CD4-positive, alpha-beta memory T cell (primary cell): Measurements from ENCODE around the gene NUDT5. TPM values are rescaled to one million over a fixed set of nuclear protein-coding genes. Genes with fewer than 3 reads are reported as not detected.
"Not testable (repeated sequence)": the region's sequence is repeated elsewhere in the genome, so short reads cannot be mapped to it uniquely, and the experiment has no call there.

Source experiments
- CTCF ChIA-PET: fragments of 350-600 bp; sonication (Branson Sonifier 250); formaldehyde crosslinking; loops from one replicate; lab custom pipeline; 2021; ENCODE audit warnings: inconsistent platforms; ENCODE audit not compliant: partially characterized antibody; lab: Charles Lee
- POLR2A ChIA-PET: fragments of 350-600 bp; sonication (Branson Sonifier 250); formaldehyde crosslinking; loops from one replicate; lab custom pipeline; 2021; ENCODE audit not compliant: partially characterized antibody; lab: Charles Lee
- DNase-seq, 5 donors: peaks; one replicate each; pipeline versions ENCODE4 v3.0.0 to v3.0.0-alpha.2; 2020 to 2022; ENCODE audit warnings: mixed read lengths in 1 of 5
- H3K27ac ChIP-seq: one replicate; pipeline ENCODE4 v1.7.0; 2013; ENCODE audit warnings: low read depth, low read length
- H3K27me3 ChIP-seq: 2 replicates; pipeline ENCODE4 v1.7.0; 2013; ENCODE audit warnings: mild to moderate bottlenecking, low read length, moderate library complexity; ENCODE audit not compliant: insufficient read depth
- H3K36me3 ChIP-seq: 2 replicates; pipeline ENCODE4 v1.7.0; 2013; ENCODE audit warnings: mild to moderate bottlenecking, low read length, moderate library complexity; ENCODE audit not compliant: insufficient read depth
- H3K4me1 ChIP-seq: 2 replicates; pipeline ENCODE4 v1.7.0; 2013; ENCODE audit warnings: mild to moderate bottlenecking, low read length, moderate library complexity; ENCODE audit not compliant: insufficient read depth
- H3K4me3 ChIP-seq, 2 donors: one replicate each; pipeline ENCODE4 v1.7.0; 2013; ENCODE audit warnings: low read length in 2 of 2, mild to moderate bottlenecking in 1 of 2
- H3K9me3 ChIP-seq, 2 donors: one replicate each; pipeline ENCODE4 v1.7.0; 2013; ENCODE audit warnings: low read length in 2 of 2, control low read depth in 1 of 2; ENCODE audit not compliant: control insufficient read depth in 1 of 2
- H3K27ac Mint-ChIP-seq, 7 donors: one replicate each; pipeline ENCODE4 v1.8.0; 2020 to 2021; ENCODE audit warnings: mixed read lengths in 7 of 7, mild to moderate bottlenecking in 6 of 7, inconsistent platforms in 3 of 7, moderate library complexity in 3 of 7
- H3K27me3 Mint-ChIP-seq, 2 donors: one replicate each; pipeline ENCODE4 v1.8.0; 2020 to 2021; ENCODE audit warnings: mixed read lengths in 2 of 2
- H3K36me3 Mint-ChIP-seq, 2 donors: one replicate each; pipeline ENCODE4 v1.8.0; 2020 to 2021; ENCODE audit warnings: mixed read lengths in 2 of 2, inconsistent platforms in 1 of 2, mild to moderate bottlenecking in 1 of 2
- H3K4me1 Mint-ChIP-seq, 4 donors: one replicate each; pipeline ENCODE4 v1.8.0; 2020 to 2021; ENCODE audit warnings: mixed read lengths in 4 of 4, mild to moderate bottlenecking in 1 of 4
- H3K4me3 Mint-ChIP-seq, 8 donors: one replicate each; pipeline ENCODE4 v1.8.0; 2020 to 2021; ENCODE audit warnings: mixed read lengths in 8 of 8, mild to moderate bottlenecking in 7 of 8, moderate library complexity in 6 of 8, inconsistent platforms in 3 of 8
- H3K9me3 Mint-ChIP-seq, 8 donors: one replicate each; pipeline ENCODE4 v1.8.0; 2020 to 2021; ENCODE audit warnings: mixed read lengths in 8 of 8, mild to moderate bottlenecking in 5 of 8, inconsistent platforms in 3 of 8, moderate library complexity in 1 of 8
- intact Hi-C: fragments of 100-400 bp; cut with micrococcal nuclease; formaldehyde crosslinking; loops from one replicate; pipeline ENCODE4 v1.15.1; 2023
- polyA plus RNA-seq, 2 donors: library from polyadenylated mRNA; unstranded; fragments of 300-500 nt; fragmentation: Illumina TruSeq; gene quantifications; one replicate each; pipeline ENCODE4 v1.2.3, GENCODE V29; 2021
- total RNA-seq, 2 experiments: library from RNA; stranded (reverse); gene quantifications; one replicate each; pipeline ENCODE4 v1.2.3, GENCODE V29; 2021

Gene NUDT5
- total and polyA plus RNA-seq, 4 experiments from 2014 or later: 55.6 to 69.4 (median 58.4) TPM

- intact Hi-C loops: no loop called here
- Histone ChIP-seq H3K4me1 (peaks cover 27% of the 10 kb centered on the region), H3K9me3 (no peaks in the 10 kb centered on the region), H3K4me3 (no peak overlapping the region), H3K27ac (no peak overlapping the region), H3K36me3 (peaks cover 16% of the 10 kb centered on the region), H3K27me3 (no peaks in the 10 kb centered on the region)
- ChIA-PET POLR2A (interaction anchor here (5.3 kb wide), 1 partner anchor 11 kb away, joined by 40 read pairs; the partner anchor contains the start of genes CDC123 and NUDT5), CTCF (interaction anchor here (1.5 kb wide), 1 partner anchor 9 kb away, joined by 3 read pairs; no protein-coding TSS in a partner anchor)
- Mint-ChIP-seq H3K9me3 (no peaks in the 10 kb centered on the region), H3K4me1 (peaks cover 29 to 48% (median 39%) of the 10 kb centered on the region in 4 donors), H3K27ac (no peak overlapping the region), H3K27me3 (no peaks in the 10 kb centered on the region), H3K4me3 (no peak overlapping the region), H3K36me3 (peaks cover 37 to 53% of the 10 kb centered on the region in 2 donors)
- DNase-seq: no peak
Observed at GRCh38 chr10:12184165-12184564, 11.5 kb downstream of the NUDT5 start.

DNA sequence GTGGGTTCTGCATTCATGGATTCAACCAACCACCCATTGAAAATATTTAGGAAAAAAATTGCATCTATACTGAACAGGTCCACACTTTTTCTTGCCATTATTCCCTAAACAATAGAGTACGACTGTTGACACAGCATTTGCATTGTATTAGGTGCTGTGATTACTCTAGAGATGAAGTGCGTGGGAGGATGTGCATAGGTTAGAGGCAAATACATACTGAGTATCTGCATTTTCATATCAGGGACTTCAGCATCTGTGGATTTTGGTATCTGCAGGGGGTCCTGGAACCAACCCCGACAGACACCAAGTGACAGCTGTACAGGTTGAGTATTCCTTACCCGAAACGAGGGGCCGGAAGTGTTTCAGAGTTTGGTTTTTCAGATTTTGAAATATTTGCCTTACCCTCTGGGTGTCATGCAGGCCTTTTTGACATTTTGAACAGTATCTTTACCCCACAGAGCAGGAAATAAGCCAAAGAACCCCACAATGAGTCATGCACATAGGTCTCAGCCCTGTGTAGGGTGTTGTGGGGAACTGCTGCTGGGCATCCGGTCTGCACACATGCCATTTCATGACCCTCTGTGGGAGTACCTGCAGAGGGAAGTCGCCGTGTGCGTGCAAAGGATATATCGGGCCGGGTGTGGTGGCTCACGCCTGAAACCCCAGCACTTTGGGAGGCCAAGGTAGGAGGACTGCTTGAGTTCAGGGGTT lies 14.5 kb downstream of the NUDT5 start:
- Mint-ChIP-seq H3K4me1 (peaks cover 15 to 29% (median 24%) of the 10 kb centered on the region in 4 donors), H3K36me3 (peaks cover 35 to 58% of the 10 kb centered on the region in 2 donors), H3K4me3 (peak overlapping the region in 6 of 8 donors; percentile 54 to 77 (median 62)), H3K9me3 (no peaks in the 10 kb centered on the region), H3K27me3 (no peaks in the 10 kb centered on the region), H3K27ac (peak overlapping the region; percentile 84 to 95 (median 92))
- ChIA-PET CTCF (interaction anchor here (2.7 kb wide), 1 partner anchor 14 kb away, joined by 17 read pairs; the partner anchor contains the start of genes CDC123 and NUDT5), POLR2A (interaction anchor here (0.7 to 5.3 kb wide), 7 partner anchors 10 to 111 kb away, joined by 3 to 40 read pairs (median 4); partner anchors contain the start of genes CDC123 and NUDT5)
- peaks cover 27% of the 10 kb centered on the region for H3K4me1 ChIP-seq
- no peak overlapping the region for H3K4me3 ChIP-seq
- no peaks in the 10 kb centered on the region for H3K9me3 ChIP-seq
- H3K27me3 ChIP-seq: no peaks in the 10 kb centered on the region
- intact Hi-C loops: loop anchor here (1.0 kb wide), 2 partner anchors 14 to 52 kb away; partner anchors contain the start of genes NUDT5 and SEC61A2
- peak overlapping the region; percentile 32 for H3K27ac ChIP-seq
- DNase-seq: peak; percentile 68 to 89 (median 79)
- H3K36me3 ChIP-seq: peaks cover 33% of the 10 kb centered on the region

DNA sequence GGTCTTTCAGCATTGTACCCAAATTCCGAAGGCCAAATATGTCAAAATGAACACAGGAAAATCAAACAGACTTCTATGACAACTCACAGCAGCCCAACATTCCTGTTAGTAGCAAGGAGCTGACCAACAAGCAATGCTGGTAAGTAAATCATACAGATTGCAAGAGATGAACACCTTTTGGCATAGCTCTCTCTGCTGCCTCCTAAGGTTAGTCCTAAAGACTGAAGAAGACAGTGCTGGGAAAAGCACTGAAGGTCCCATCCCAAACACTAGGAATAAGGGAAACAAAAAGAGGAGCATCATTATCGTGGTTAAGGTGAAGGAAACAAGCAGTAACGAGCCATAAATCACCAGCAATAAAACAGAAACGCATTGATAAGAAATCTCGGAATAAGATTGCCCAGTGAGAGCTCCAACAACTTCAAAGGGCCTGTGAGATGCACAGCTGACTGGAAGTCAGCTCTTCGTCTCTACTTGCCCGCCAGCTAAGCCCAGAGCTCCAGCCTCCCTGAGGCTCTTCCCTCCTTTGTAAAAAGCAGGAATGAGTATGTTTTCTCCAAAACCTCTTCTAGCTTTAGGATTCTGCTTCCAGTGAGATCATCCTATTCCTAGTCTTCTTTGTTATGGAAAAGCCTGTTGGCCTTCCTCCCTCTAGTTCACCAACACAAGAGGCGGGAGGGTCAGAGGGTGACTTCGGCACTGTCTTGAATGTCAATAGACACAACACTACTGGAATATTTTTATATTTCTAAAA lies 15.3 kb downstream of the NUDT5 start:
- no peak overlapping the region for H3K4me3 ChIP-seq
- H3K9me3 Mint-ChIP-seq: no peaks in the 10 kb centered on the region
- no peak for DNase-seq
- peaks cover 27% of the 10 kb centered on the region for H3K4me1 ChIP-seq
- peak overlapping the region; percentile 35 to 94 (median 84) for H3K27ac Mint-ChIP-seq
- peaks cover 27% of the 10 kb centered on the region for H3K36me3 ChIP-seq
- no peaks in the 10 kb centered on the region for H3K27me3 ChIP-seq
- CTCF ChIA-PET: interaction anchor here (1.5 to 2.7 kb wide), 2 partner anchors 15 kb away, joined by 4 to 17 read pairs; partner anchors contain the start of genes CDC123 and NUDT5
- H3K36me3 Mint-ChIP-seq: peaks cover 26 to 50% of the 10 kb centered on the region in 2 donors
- H3K4me1 Mint-ChIP-seq: peaks cover 11 to 26% (median 20%) of the 10 kb centered on the region in 4 donors
- intact Hi-C loops: no loop called here
- no peaks in the 10 kb centered on the region for H3K27me3 Mint-ChIP-seq
- H3K27ac ChIP-seq: peak overlapping the region; percentile 32
- H3K9me3 ChIP-seq: no peaks in the 10 kb centered on the region
- POLR2A ChIA-PET: interaction anchor here (0.7 to 5.3 kb wide), 6 partner anchors 11 to 137 kb away, joined by 3 to 40 read pairs (median 4); partner anchors contain the start of genes CDC123, NUDT5 and UPF2
- H3K4me3 Mint-ChIP-seq: peak overlapping the region in 1 of 8 donors; percentile 77

GRCh38 chr10:12179606-12180170 lies 16.0 kb downstream of the NUDT5 start:
- ChIA-PET POLR2A (interaction anchor here (1.2 to 5.3 kb wide), 4 partner anchors 11 to 137 kb away, joined by 3 to 40 read pairs (median 4); partner anchors contain the start of genes CDC123, NUDT5 and UPF2), CTCF (interaction anchor here (1.0 to 1.5 kb wide), 2 partner anchors 16 to 35 kb away, joined by 4 read pairs; partner anchors contain the start of genes CDC123 and NUDT5)
- H3K27ac ChIP-seq: peak overlapping the region; percentile 32

GRCh38 chr10:12177642-12178041 lies 18.0 kb downstream of the NUDT5 start:
- no peak overlapping the region for H3K4me3 ChIP-seq
- ChIA-PET POLR2A (no interaction called here), CTCF (no interaction called here)
- no peaks in the 10 kb centered on the region for H3K9me3 ChIP-seq
- no peaks in the 10 kb centered on the region for H3K27me3 ChIP-seq
- H3K27ac ChIP-seq: no peak overlapping the region
- Mint-ChIP-seq H3K4me3 (no peak overlapping the region), H3K27me3 (no peaks in the 10 kb centered on the region), H3K27ac (no peak overlapping the region), H3K4me1 (peaks cover 9 to 24% (median 20%) of the 10 kb centered on the region in 4 donors), H3K36me3 (peaks cover 23 to 48% of the 10 kb centered on the region in 2 donors), H3K9me3 (peaks cover 0 to 2% (median 0%) of the 10 kb centered on the region in 8 donors)
- H3K36me3 ChIP-seq: peaks cover 34% of the 10 kb centered on the region
- H3K4me1 ChIP-seq: peaks cover 27% of the 10 kb centered on the region
- intact Hi-C loops: no loop called here
- DNase-seq: no peak

More at GRCh38 chr10:12179606-12180170, 16.0 kb downstream of the NUDT5 start:
- H3K27ac Mint-ChIP-seq: peak overlapping the region in 6 of 7 donors; percentile 42 to 94 (median 80)
- Histone ChIP-seq H3K4me3 (no peak overlapping the region), H3K27me3 (no peaks in the 10 kb centered on the region), H3K4me1 (peaks cover 27% of the 10 kb centered on the region), H3K9me3 (no peaks in the 10 kb centered on the region), H3K36me3 (peaks cover 21% of the 10 kb centered on the region)
- peaks cover 20 to 45% of the 10 kb centered on the region in 2 donors for H3K36me3 Mint-ChIP-seq
- no peak overlapping the region for H3K4me3 Mint-ChIP-seq
- H3K4me1 Mint-ChIP-seq: peaks cover 11 to 24% (median 20%) of the 10 kb centered on the region in 4 donors
- H3K27me3 Mint-ChIP-seq: no peaks in the 10 kb centered on the region
- DNase-seq: no peak
- H3K9me3 Mint-ChIP-seq: no peaks in the 10 kb centered on the region
- intact Hi-C loops: no loop called here

DNA sequence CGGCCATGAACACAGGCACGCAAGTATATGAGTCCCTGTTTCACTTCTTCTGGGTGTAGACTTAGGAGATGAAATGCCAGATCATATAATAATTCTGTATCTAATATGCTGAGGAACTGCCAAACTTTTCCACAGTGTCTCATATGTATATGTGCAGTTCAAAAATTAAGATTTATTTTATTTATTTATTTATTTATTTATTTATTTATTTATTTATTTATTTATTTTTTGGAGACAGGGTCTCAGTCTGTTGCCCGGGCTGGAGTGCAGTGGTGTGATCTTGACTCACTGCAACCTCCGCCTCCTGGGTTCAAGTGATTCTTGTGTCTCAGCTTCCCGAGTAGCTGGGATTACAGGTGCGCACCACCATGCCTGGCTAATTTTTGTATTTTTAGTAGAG lies 24.2 kb downstream of the NUDT5 start:
- H3K27me3 ChIP-seq, CTCF ChIA-PET, H3K9me3 ChIP-seq, H3K27me3 Mint-ChIP-seq, H3K4me3 ChIP-seq, H3K4me1 ChIP-seq, H3K4me3 Mint-ChIP-seq, H3K9me3 Mint-ChIP-seq, H3K4me1 Mint-ChIP-seq, H3K27ac ChIP-seq, intact Hi-C loops, POLR2A ChIA-PET, DNase-seq: not testable (repeated sequence)
- Mint-ChIP-seq H3K36me3 (peaks cover 46 to 63% of the 10 kb centered on the region in 2 donors), H3K27ac (peak overlapping the region in 2 of 7 donors; percentile 4 to 44)
- H3K36me3 ChIP-seq: peaks cover 57% of the 10 kb centered on the region
